BE2C (cell line): ENCODE results near the gene SAE1.
A peak's percentile ranks its signal among the peaks of the same experiment; 100 is the strongest.

Experiments
- DNase-seq: peaks from one replicate; pipeline ENCODE4 v3.0.0-alpha.2; 2020
- H3K27me3 ChIP-seq: fragments of 250-450 bp; sonication (Bioruptor Pico); 2 replicates; pipeline ENCODE4 v1.5.1; 2020; ENCODE audit warnings: mild to moderate bottlenecking
- H3K36me3 ChIP-seq: fragments of 250-450 bp; sonication (Bioruptor Pico); 2 replicates; pipeline ENCODE4 v1.5.1; 2020; ENCODE audit warnings: mild to moderate bottlenecking
- H3K4me1 ChIP-seq: fragments of 250-450 bp; sonication (Bioruptor Pico); 2 replicates; pipeline ENCODE4 v1.5.1; 2020
- H3K4me3 ChIP-seq: 2 replicates; pipeline ENCODE4 v1.5.1; 2011; ENCODE audit warnings: low read depth, low read length
- H3K9me3 ChIP-seq: fragments of 250-450 bp; sonication (Bioruptor Pico); 2 replicates; pipeline ENCODE4 v1.5.1; 2020
- CTCF ChIP-seq: IDR thresholded peaks from 2 replicates; pipeline ENCODE4 v1.5.1; 2012; ENCODE audit warnings: mild to moderate bottlenecking, low read depth, low read length

SAE1 gene

GRCh38 chr19:47158879-47159503 lies 28.4 kb downstream of the SAE1 start:
- Histone ChIP-seq H3K27me3 (no peaks in the 10 kb centered on the region), H3K36me3 (peaks cover 68% of the 10 kb centered on the region), H3K9me3 (no peaks in the 10 kb centered on the region), H3K4me3 (no peak overlapping the region), H3K4me1 (peaks cover 4% of the 10 kb centered on the region)
- no peak for TF ChIP-seq CTCF
- DNase-seq: no peak

- H3K36me3 ChIP-seq: peaks cover 55% of the 10 kb centered on the region
- DNase-seq: no peak
- no peaks in the 10 kb centered on the region for H3K9me3 ChIP-seq
- no peak overlapping the region for H3K4me3 ChIP-seq
- peaks cover 4% of the 10 kb centered on the region for H3K4me1 ChIP-seq
- TF ChIP-seq CTCF: no peak
- no peaks in the 10 kb centered on the region for H3K27me3 ChIP-seq
These were observed 31.3 kb downstream of the SAE1 start for GRCh38 chr19:47161876-47162489.

GRCh38 chr19:47168065-47168464 lies 37.4 kb downstream of the SAE1 start:
- no peak for DNase-seq
- Histone ChIP-seq H3K4me3 (no peak overlapping the region), H3K4me1 (no peaks in the 10 kb centered on the region), H3K9me3 (no peaks in the 10 kb centered on the region), H3K36me3 (peaks cover 65% of the 10 kb centered on the region), H3K27me3 (no peaks in the 10 kb centered on the region)
- no peak for TF ChIP-seq CTCF

- H3K27me3 ChIP-seq: no peaks in the 10 kb centered on the region
- no peak for TF ChIP-seq CTCF
- DNase-seq: peak; percentile 17
- H3K4me1 ChIP-seq: no peaks in the 10 kb centered on the region
- H3K4me3 ChIP-seq: no peak overlapping the region
- no peaks in the 10 kb centered on the region for H3K9me3 ChIP-seq
- peaks cover 79% of the 10 kb centered on the region for H3K36me3 ChIP-seq
These were observed 42.2 kb downstream of the SAE1 start for GRCh38 chr19:47172666-47173455.

GRCh38 chr19:47176071-47176626 lies 45.5 kb downstream of the SAE1 start:
- Histone ChIP-seq H3K9me3 (no peaks in the 10 kb centered on the region), H3K4me1 (no peaks in the 10 kb centered on the region), H3K4me3 (no peak overlapping the region), H3K36me3 (peaks cover 69% of the 10 kb centered on the region), H3K27me3 (no peaks in the 10 kb centered on the region)
- no peak for TF ChIP-seq CTCF
- DNase-seq: no peak
